Effector memory CD4-positive, alpha-beta T cell (primary cell): ENCODE data around the gene RNF38.

ENCODE experiments used
- DNase-seq, 3 donors: peaks; one replicate each; pipeline ENCODE4 v3.0.0-alpha.2; 2020
- H3K27ac ChIP-seq: 2 replicates; pipeline ENCODE4 v1.7.0; 2013; ENCODE audit warnings: mild to moderate bottlenecking, low read length, moderate library complexity; ENCODE audit not compliant: insufficient read depth, poor library complexity, severe bottlenecking
- H3K27me3 ChIP-seq: replicated peaks from 2 replicates; pipeline ENCODE4 v1.7.0; 2013; ENCODE audit warnings: mild to moderate bottlenecking, low read length; ENCODE audit not compliant: insufficient read depth, control insufficient read depth, poor library complexity, severe bottlenecking
- H3K36me3 ChIP-seq: 2 replicates; pipeline ENCODE4 v1.7.0; 2013; ENCODE audit warnings: mild to moderate bottlenecking, low read length, moderate library complexity; ENCODE audit not compliant: control insufficient read depth, insufficient read depth
- H3K4me1 ChIP-seq: 2 replicates; pipeline ENCODE4 v1.7.0; 2013; ENCODE audit warnings: low read length, mild to moderate bottlenecking; ENCODE audit not compliant: control insufficient read depth, insufficient read depth, poor library complexity, severe bottlenecking
- H3K4me3 ChIP-seq: 2 replicates; pipeline ENCODE4 v1.7.0; 2013; ENCODE audit warnings: low read length, low read depth, mild to moderate bottlenecking; ENCODE audit not compliant: insufficient read depth, poor library complexity, severe bottlenecking
- H3K9me3 ChIP-seq: 2 replicates; pipeline ENCODE4 v1.7.0; 2013; ENCODE audit warnings: mild to moderate bottlenecking, low read length, moderate library complexity; ENCODE audit not compliant: control insufficient read depth

The RNF38 gene

GRCh38 chr9:36437790-36438189, 37.7 kb upstream of the RNF38 start:
- DNase-seq = no peak
- Histone ChIP-seq H3K27me3 (no peaks in the 10 kb centered on the region), H3K4me3 (no peak overlapping the region), H3K9me3 (no peaks in the 10 kb centered on the region), H3K27ac (no peak overlapping the region), H3K36me3 (no peaks in the 10 kb centered on the region), H3K4me1 (no peaks in the 10 kb centered on the region)

- Histone ChIP-seq H3K4me1 (no peaks in the 10 kb centered on the region), H3K27me3 (no peaks in the 10 kb centered on the region), H3K27ac (no peak overlapping the region), H3K4me3 (no peak overlapping the region), H3K9me3 (no peaks in the 10 kb centered on the region), H3K36me3 (no peaks in the 10 kb centered on the region)
- DNase-seq = no peak
These were observed 36.8 kb upstream of the RNF38 start for GRCh38 chr9:36436909-36437308.

- H3K4me3 ChIP-seq = no peak overlapping the region
- H3K9me3 ChIP-seq = no peaks in the 10 kb centered on the region
- H3K36me3 ChIP-seq = no peaks in the 10 kb centered on the region
- H3K27me3 ChIP-seq = no peaks in the 10 kb centered on the region
- DNase-seq = no peak
- no peaks in the 10 kb centered on the region for H3K4me1 ChIP-seq
- no peak overlapping the region for H3K27ac ChIP-seq
These were observed 33.3 kb upstream of the RNF38 start for GRCh38 chr9:36433386-36433785.

- Histone ChIP-seq H3K4me1 (no peaks in the 10 kb centered on the region), H3K27me3 (no peaks in the 10 kb centered on the region), H3K9me3 (no peaks in the 10 kb centered on the region), H3K4me3 (no peak overlapping the region), H3K36me3 (no peaks in the 10 kb centered on the region), H3K27ac (no peak overlapping the region)
- no peak for DNase-seq
These were observed 31.0 kb upstream of the RNF38 start for GRCh38 chr9:36431078-36431477.

- H3K27ac ChIP-seq = no peak overlapping the region
- DNase-seq = no peak
- no peak overlapping the region for H3K4me3 ChIP-seq
- H3K36me3 ChIP-seq = no peaks in the 10 kb centered on the region
- no peaks in the 10 kb centered on the region for H3K9me3 ChIP-seq
- H3K27me3 ChIP-seq = no peaks in the 10 kb centered on the region
- H3K4me1 ChIP-seq = no peaks in the 10 kb centered on the region
These were observed 26.9 kb upstream of the RNF38 start for GRCh38 chr9:36426945-36427344.

- H3K4me1 ChIP-seq = no peaks in the 10 kb centered on the region
- H3K36me3 ChIP-seq = peaks cover 3% of the 10 kb centered on the region
- H3K9me3 ChIP-seq = no peaks in the 10 kb centered on the region
- H3K4me3 ChIP-seq = no peak overlapping the region
- no peak for DNase-seq
- no peaks in the 10 kb centered on the region for H3K27me3 ChIP-seq
- H3K27ac ChIP-seq = no peak overlapping the region
These were observed 26.3 kb upstream of the RNF38 start for GRCh38 chr9:36426348-36426747.

GRCh38 chr9:36424289-36425055, 24.4 kb upstream of the RNF38 start:
- H3K9me3 ChIP-seq = no peaks in the 10 kb centered on the region
- no peak overlapping the region for H3K27ac ChIP-seq
- DNase-seq = no peak
- peaks cover 7% of the 10 kb centered on the region for H3K36me3 ChIP-seq
- no peak overlapping the region for H3K4me3 ChIP-seq
- H3K27me3 ChIP-seq = no peaks in the 10 kb centered on the region
- H3K4me1 ChIP-seq = no peaks in the 10 kb centered on the region

- H3K27me3 ChIP-seq = no peaks in the 10 kb centered on the region
These were observed 23.1 kb upstream of the RNF38 start for GRCh38 chr9:36423206-36423605.

GRCh38 chr9:36416890-36417289, 16.8 kb upstream of the RNF38 start:
- Histone ChIP-seq H3K4me3 (no peak overlapping the region), H3K9me3 (no peaks in the 10 kb centered on the region), H3K27me3 (no peaks in the 10 kb centered on the region), H3K4me1 (no peaks in the 10 kb centered on the region), H3K36me3 (peaks cover 17% of the 10 kb centered on the region), H3K27ac (no peak overlapping the region)
- DNase-seq = no peak

More at GRCh38 chr9:36423206-36423605, 23.1 kb upstream of the RNF38 start:
- H3K27ac ChIP-seq = no peak overlapping the region
- H3K36me3 ChIP-seq = peaks cover 9% of the 10 kb centered on the region
- H3K9me3 ChIP-seq = no peaks in the 10 kb centered on the region
- H3K4me1 ChIP-seq = no peaks in the 10 kb centered on the region
- no peak overlapping the region for H3K4me3 ChIP-seq
- no peak for DNase-seq

GRCh38 chr9:36415822-36416525, 15.9 kb upstream of the RNF38 start:
- Histone ChIP-seq H3K9me3 (no peaks in the 10 kb centered on the region), H3K4me3 (no peak overlapping the region), H3K27me3 (no peaks in the 10 kb centered on the region), H3K4me1 (no peaks in the 10 kb centered on the region), H3K36me3 (peaks cover 14% of the 10 kb centered on the region), H3K27ac (no peak overlapping the region)
- DNase-seq = no peak
